GM19328 (cell line): ENCODE data around the gene TELO2.

ENCODE experiments used
- ATAC-seq: cut with Tn5 transposase; IDR thresholded peaks from one replicate; pipeline ENCODE4 v1.9.1; 2021; ENCODE audit warnings: mild to moderate bottlenecking, moderate library complexity; ENCODE audit not compliant: unreplicated experiment

TELO2 gene

GRCh38 chr16:1511662-1512569, 18.8 kb downstream of the TELO2 start:
- no peak for ATAC-seq

- no peak for ATAC-seq
Measured at GRCh38 chr16:1512774-1513173, 19.6 kb downstream of the TELO2 start.

DNA sequence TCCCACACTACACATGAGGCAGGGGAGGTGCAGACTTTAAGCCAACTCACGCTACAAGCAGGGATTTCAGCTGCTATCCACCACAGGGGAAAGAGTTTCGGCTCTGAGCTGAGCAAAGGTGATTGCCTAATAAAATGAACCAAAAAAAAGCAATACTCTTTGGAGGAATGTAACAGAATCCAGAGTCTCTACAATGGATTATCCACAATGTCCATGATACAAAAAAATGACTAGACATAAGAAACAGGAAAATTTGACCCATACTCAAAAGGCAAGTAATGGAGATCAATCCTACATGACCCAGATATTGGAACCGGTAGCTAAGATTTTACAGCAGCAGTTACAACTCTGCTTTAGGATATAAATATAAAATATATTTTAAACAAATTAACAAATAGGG, 21.3 kb downstream of the TELO2 start:
- ATAC-seq: no peak

DNA sequence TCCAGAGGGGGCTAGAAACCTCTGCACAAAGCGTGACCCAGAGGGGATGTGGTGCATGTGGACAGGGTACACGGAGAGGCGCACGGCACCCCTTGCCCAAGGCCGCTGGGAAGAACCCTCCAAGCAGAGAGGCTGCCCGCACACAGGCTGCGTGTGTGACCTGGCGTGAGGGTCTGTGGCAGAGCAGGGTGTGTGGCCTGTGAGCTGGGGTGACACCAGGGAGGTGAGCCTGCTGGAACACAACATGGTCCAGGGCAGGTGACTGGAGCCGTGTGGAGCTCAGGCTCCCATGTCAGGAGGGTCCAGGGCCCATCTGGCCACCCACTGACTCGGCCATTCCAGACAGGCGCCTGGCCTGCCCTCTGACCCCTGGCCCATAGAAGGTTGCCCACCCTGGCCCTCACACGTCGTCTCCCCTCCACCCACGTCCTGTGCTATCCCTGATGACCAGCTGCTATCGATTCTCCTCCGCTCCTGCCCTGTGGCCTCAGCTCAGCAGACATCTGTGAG, 25.5 kb downstream of the TELO2 start:
- ATAC-seq: no peak

DNA sequence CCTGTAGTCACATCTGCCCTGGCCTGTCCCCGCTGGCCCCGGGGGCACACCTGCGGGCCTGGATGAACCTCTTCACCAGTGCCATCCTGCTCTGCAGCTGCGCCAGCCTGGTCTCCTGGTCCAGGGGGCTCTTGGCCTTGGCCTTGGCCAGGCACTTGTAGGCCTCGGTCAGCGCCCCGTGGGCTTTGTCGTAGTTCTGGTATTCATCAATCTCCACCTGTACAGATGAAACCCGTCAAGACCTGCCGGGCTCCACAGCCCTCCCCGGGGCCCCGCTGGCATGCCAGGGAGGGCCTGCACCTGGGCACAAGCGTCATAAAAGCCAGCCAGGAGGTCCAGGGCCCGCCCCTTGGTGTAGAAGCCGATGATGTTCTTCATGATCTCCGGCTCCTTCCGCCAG, 26.7 kb downstream of the TELO2 start:
- no peak for ATAC-seq

- no peak for ATAC-seq
Measured at GRCh38 chr16:1520461-1520860, 27.3 kb downstream of the TELO2 start.

DNA sequence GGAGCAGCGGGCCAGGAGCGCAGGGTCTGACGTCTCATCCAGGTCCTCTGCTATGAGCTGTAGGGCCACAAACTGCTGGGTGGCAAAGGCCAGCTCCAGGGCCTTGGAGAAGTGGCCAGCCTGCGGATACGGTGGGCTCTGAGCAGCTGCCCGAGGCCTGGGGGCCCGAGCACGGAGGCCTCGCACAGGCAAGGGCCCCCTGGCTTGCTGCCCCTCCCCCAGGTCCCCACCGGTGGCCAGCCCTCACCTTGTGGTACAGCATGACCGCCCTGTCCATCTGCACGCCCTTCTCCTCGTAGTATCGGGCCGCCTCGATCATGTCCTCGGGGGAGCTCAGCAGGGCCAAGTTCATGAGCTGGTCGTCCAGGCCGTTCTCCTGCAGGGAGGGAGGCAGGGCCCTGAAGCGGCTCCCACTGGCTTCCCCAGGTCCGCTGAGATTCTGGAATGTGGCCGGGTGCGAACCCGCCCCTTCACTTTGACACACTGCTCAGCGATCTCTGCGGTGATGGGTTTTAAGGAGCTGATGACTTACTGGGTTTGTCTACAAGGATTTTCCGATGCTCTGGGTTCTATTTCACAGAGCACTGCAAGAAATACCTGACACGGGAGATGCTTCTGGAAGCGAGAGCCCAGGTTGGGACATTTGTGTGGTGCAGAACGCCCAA, 30.6 kb downstream of the TELO2 start:
- no peak for ATAC-seq

- ATAC-seq: no peak
Measured at GRCh38 chr16:1524366-1524765, 31.2 kb downstream of the TELO2 start.

GRCh38 chr16:1525871-1526607, 32.9 kb downstream of the TELO2 start:
- ATAC-seq: no peak

DNA sequence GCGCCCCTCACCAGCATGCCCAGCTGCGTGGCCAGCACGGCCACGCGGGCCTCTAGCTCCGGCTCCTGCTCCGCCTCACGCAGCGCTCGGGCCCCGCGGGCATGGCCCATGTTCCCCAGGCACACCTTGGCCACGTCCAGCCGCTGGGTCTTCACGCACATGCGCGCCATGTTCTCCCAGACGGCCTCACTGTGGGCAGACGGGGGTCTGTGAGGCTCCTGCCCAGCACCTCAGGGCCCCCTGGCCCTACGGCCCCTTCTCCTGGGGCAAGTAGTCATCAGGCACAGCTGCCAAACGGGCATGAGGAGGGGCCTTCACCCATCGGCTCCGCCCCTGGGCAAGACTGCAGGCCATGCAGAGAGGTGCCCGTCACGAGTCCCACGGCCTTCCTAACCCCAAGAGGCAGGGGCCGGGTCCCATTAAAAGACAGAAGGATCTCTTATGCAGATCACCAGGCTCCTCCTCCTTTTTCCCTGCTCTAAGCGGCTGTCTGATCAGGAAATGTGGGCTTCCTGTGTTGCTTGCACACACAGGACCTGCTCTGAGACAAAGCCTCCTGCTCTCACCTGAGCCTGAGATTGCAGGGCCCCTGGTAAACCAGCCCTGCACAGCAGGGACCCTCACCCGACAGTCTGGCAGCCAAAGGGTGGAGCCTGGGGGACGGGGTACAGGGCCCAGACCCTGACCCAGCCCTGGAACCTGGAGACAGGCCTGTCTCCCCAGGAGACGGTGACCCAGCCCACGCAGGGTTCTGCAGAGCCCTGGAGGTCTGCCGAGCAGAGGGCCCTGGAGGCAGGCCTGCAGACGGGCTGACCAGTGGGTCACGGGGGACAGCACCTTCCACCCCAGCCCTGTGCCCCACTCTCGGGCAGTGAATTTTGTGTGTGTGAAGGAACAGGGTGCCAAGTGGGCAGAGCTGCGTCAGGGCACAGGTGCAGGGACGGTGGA, 33.7 kb downstream of the TELO2 start:
- ATAC-seq: no peak

- no peak for ATAC-seq
Measured at GRCh38 chr16:1527836-1528811, 35.0 kb downstream of the TELO2 start.

DNA sequence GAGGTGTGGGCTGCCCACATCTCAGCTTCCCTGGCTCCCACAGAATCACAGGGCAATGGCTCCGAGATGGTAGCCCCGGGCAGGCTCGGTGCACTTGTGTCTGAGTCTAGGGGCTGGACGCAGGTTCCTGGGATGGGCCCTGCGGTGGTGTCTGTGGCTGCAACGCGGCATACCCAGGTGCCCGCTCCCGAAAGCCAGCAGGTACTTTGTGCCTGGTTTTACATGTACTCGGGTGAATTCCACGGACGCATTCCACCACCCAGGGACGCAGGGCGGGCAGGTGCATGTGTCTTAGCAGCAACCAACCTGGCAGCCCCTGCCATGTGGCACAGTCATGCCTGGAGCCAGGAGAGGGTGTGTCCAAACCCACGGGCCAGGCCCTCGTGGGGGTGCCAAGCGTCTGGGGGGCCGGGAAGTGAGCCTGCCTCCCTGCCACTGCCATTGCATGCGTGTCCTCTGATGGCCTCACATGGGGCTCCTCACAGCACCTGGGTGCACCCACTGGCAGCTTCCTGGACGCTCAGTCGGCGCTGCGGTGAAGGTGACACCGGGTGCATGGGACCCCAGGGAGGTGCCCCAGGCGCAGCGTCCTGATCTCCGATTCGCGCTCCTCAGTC, 35.9 kb downstream of the TELO2 start:
- ATAC-seq: no peak

- no peak for ATAC-seq
Measured at GRCh38 chr16:1530349-1530882, 37.3 kb downstream of the TELO2 start.

DNA sequence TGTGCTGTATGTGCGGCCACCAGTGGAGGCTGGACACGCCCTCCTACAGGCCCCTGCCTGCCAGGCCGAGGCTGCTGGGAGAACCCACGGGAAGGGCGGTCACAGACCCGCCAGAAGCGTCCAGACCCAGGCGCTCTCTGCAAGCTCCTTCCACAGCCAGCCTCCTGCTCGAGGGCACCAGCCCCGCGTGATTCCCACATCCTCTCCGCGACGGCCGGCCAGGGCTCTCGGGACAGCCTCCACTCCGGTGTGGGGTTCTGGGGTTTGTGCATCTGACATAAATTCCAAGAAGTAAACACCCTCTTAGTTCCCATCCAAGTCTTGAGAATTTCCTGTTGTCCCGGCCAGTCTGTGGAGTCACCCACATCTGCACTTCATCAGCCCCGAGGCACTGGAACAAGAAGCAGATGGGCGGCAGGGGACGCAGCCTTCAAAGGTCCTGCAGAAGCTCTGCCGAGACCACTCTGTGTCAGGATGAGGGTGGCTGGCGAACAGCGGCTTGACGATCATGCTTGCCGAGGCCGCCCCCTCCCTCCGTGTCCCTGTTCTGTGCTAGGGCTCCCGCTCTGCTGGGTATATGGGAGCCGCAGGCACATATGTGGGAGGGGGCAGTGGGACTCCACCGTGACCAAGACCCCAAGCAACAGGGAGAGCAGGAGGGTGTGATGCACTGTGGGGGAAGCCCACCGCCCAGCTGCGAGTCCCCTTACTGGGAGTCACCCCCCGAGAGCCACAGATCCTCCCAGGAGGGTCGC, 37.9 kb downstream of the TELO2 start:
- ATAC-seq: no peak

DNA sequence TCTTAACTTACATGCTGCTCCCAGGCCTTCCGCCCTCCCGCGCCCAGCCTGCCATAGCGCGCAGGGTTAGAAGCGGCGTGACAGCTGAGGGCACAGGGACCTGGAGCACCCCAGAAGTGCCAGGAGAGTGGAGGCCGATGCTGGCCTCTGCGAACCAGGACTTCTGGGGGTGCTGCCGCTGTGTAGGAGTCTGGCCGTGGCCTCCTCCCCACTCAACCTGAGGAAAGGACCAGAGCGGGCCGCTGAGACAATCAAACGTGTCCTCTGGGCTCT, 38.4 kb downstream of the TELO2 start:
- ATAC-seq: no peak

- no peak for ATAC-seq
Measured at GRCh38 chr16:1532081-1532760, 39.1 kb downstream of the TELO2 start.

DNA sequence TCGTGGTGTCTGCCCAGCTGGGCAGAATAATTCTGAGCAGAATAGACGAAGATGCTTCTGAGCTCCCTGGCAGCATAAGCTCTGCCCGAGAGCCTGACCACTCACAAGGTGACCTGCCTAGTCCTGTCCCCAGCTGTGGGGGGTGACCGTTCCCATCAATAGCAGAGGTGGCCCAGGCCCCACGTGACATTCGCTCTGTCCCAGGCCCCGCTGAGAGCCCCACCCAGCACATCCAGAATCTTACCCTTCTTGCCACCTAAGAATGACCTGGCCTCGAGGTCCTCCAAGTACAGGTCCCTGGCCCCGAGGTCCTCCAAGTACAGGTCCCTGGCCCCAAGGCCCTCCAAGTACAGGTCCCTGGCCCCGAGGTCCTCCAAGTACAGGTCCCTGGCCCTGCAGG, 39.6 kb downstream of the TELO2 start:
- no peak for ATAC-seq
